HEK293 (cell line): ENCODE results near the gene DNMBP.
A peak's percentile ranks its signal among the peaks of the same experiment; 100 is the strongest.

ENCODE experiments used
- CTCF ChIA-PET: fragments of 350-600 bp; formaldehyde crosslinking; extraction: SDS; loops from one replicate; lab custom pipeline; 2021; ENCODE audit warnings: antibody characterized with exemption; lab: Yijun Ruan, JAX
- POLR2A ChIA-PET: fragments of 300-600 bp; formaldehyde crosslinking; extraction: SDS; loops from one replicate; lab custom pipeline; 2020; ENCODE audit warnings: antibody characterized with exemption, inconsistent platforms; lab: Yijun Ruan, JAX
- H3K27ac ChIP-seq: fragments of 200-500 bp; sonication (Bioruptor generic); 2 replicates; pipeline ENCODE4 v1.5.1; 2014; ENCODE audit warnings: low read depth, low read length, control low read depth, inconsistent platforms; ENCODE audit errors: extremely low read depth
- H3K36me3 ChIP-seq, 2 experiments: fragments of 200-500 bp in 1 of 2; sonication (Bioruptor generic) in 1 of 2; 1 replicate in 1 of 2; 2 replicates in 1 of 2; pipeline ENCODE4 v1.5.1; 2014 to 2017; ENCODE audit warnings: inconsistent platforms in 2 of 2, low read length in 2 of 2; ENCODE audit not compliant: control insufficient read depth in 2 of 2, insufficient read depth in 1 of 2
- H3K4me1 ChIP-seq: fragments of 200-500 bp; sonication (Bioruptor generic); 2 replicates; pipeline ENCODE4 v1.5.1; 2014; ENCODE audit warnings: mild to moderate bottlenecking, low read length, inconsistent platforms; ENCODE audit not compliant: control insufficient read depth, insufficient read depth
- H3K4me3 ChIP-seq: 2 replicates; pipeline ENCODE4 v1.5.1; 2011; ENCODE audit warnings: low read depth, mild to moderate bottlenecking, control low read depth, low read length, moderate library complexity
- H3K9me3 ChIP-seq: fragments of 200-500 bp; sonication (Bioruptor generic); 2 replicates; pipeline ENCODE4 v1.5.1; 2014; ENCODE audit warnings: low read depth, low read length, inconsistent platforms; ENCODE audit not compliant: control insufficient read depth, insufficient read depth
- FEZF1 ChIP-seq: fragments of 450-650 bp; formaldehyde crosslinking; IDR thresholded peaks from 2 replicates; pipeline ENCODE4 v1.5.1; 2016; ENCODE audit warnings: missing biosample characterization, missing genetic modification characterization
- HOXA7 ChIP-seq: sonication (generic); formaldehyde crosslinking; IDR thresholded peaks from 2 replicates; pipeline ENCODE4 v1.8.1; 2022; ENCODE audit warnings: missing genetic modification reagents, borderline replicate concordance
- HOXC10 ChIP-seq: sonication (generic); formaldehyde crosslinking; IDR thresholded peaks from 2 replicates; pipeline ENCODE4 v1.8.1; 2023; ENCODE audit warnings: mild to moderate bottlenecking, missing genetic modification reagents
- SALL2 ChIP-seq: fragments of 450-650 bp; formaldehyde crosslinking; IDR thresholded peaks from 2 replicates; pipeline ENCODE4 v1.5.0; 2017; ENCODE audit warnings: missing biosample characterization, mild to moderate bottlenecking, missing genetic modification characterization, borderline replicate concordance
- TRIM28 ChIP-seq: IDR thresholded peaks from 2 replicates; pipeline ENCODE4 v1.6.1; 2011; ENCODE audit warnings: low read length, control low read depth, borderline replicate concordance
- WT1 ChIP-seq: fragments of 450-650 bp; formaldehyde crosslinking; IDR thresholded peaks from 2 replicates; pipeline ENCODE4 v1.5.1; 2016; ENCODE audit warnings: missing biosample characterization, missing genetic modification characterization
- YY2 ChIP-seq: fragments of 450-650 bp; formaldehyde crosslinking; IDR thresholded peaks from 2 replicates; pipeline ENCODE4 v1.5.1; 2016; ENCODE audit warnings: missing biosample characterization, missing genetic modification characterization
- ZNF121 ChIP-seq: fragments of 450-650 bp; formaldehyde crosslinking; IDR thresholded peaks from 2 replicates; pipeline ENCODE4 v1.5.1; 2016; ENCODE audit warnings: missing biosample characterization, missing genetic modification characterization
- ZNF146 ChIP-seq: fragments of 450-650 bp; formaldehyde crosslinking; IDR thresholded peaks from 2 replicates; pipeline ENCODE4 v1.5.1; 2016; ENCODE audit warnings: missing biosample characterization, missing genetic modification characterization
- ZNF175 ChIP-seq: fragments of 450-650 bp; formaldehyde crosslinking; IDR thresholded peaks from 2 replicates; pipeline ENCODE4 v1.5.1; 2016; ENCODE audit warnings: missing biosample characterization, missing genetic modification characterization
- ZNF274 ChIP-seq, 2 experiments: fragments of 200-500 bp in 1 of 2; fragments of 450-650 bp in 1 of 2; sonication (Bioruptor generic) in 1 of 2; formaldehyde crosslinking in 1 of 2; IDR thresholded peaks; 2 replicates each; pipeline versions ENCODE4 v1.5.1 to v1.6.1; 2014 to 2016; ENCODE audit warnings: borderline replicate concordance in 1 of 2, inconsistent platforms in 1 of 2, low read length in 1 of 2, missing biosample characterization in 1 of 2, missing genetic modification characterization in 1 of 2
- ZNF324 ChIP-seq: fragments of 450-650 bp; formaldehyde crosslinking; IDR thresholded peaks from 2 replicates; pipeline ENCODE4 v1.5.1; 2016; ENCODE audit warnings: missing biosample characterization, missing genetic modification characterization
- ZNF335 ChIP-seq: fragments of 450-650 bp; formaldehyde crosslinking; conservative IDR thresholded peaks from 2 replicates; pipeline ENCODE4 v1.5.1; 2016; ENCODE audit warnings: missing biosample characterization, missing genetic modification characterization
- ZNF350 ChIP-seq: fragments of 450-650 bp; formaldehyde crosslinking; IDR thresholded peaks from 2 replicates; pipeline ENCODE4 v1.5.0; 2017; ENCODE audit warnings: missing biosample characterization, mild to moderate bottlenecking, missing genetic modification characterization
- ZNF423 ChIP-seq: fragments of 450-650 bp; formaldehyde crosslinking; IDR thresholded peaks from 2 replicates; pipeline ENCODE4 v1.5.1; 2016; ENCODE audit warnings: missing biosample characterization, missing genetic modification characterization
- ZNF433 ChIP-seq: fragments of 450-650 bp; formaldehyde crosslinking; IDR thresholded peaks from 2 replicates; pipeline ENCODE4 v1.5.1; 2016; ENCODE audit warnings: missing biosample characterization, missing genetic modification characterization, low read depth
- ZNF473 ChIP-seq: fragments of 450-650 bp; formaldehyde crosslinking; IDR thresholded peaks from 2 replicates; pipeline ENCODE4 v1.5.1; 2017; ENCODE audit warnings: missing biosample characterization, missing genetic modification characterization
- ZNF530 ChIP-seq: fragments of 450-650 bp; formaldehyde crosslinking; IDR thresholded peaks from 2 replicates; pipeline ENCODE4 v1.5.1; 2016; ENCODE audit warnings: low read depth, missing biosample characterization, missing genetic modification characterization
- ZNF621 ChIP-seq: fragments of 450-650 bp; formaldehyde crosslinking; IDR thresholded peaks from 2 replicates; pipeline ENCODE4 v1.5.1; 2017; ENCODE audit warnings: missing biosample characterization, missing genetic modification characterization
- ZNF629 ChIP-seq: fragments of 450-650 bp; formaldehyde crosslinking; IDR thresholded peaks from 2 replicates; pipeline ENCODE4 v1.5.1; 2017; ENCODE audit warnings: missing biosample characterization, missing genetic modification characterization
- ZNF664 ChIP-seq: fragments of 450-650 bp; formaldehyde crosslinking; IDR thresholded peaks from 2 replicates; pipeline ENCODE4 v1.5.1; 2016; ENCODE audit warnings: missing biosample characterization, missing genetic modification characterization
- TF ChIP-seq, protein P1 (sequence below): fragments of 450-650 bp; IDR thresholded peaks from 2 replicates; pipeline ENCODE4 v1.5.1; 2018; ENCODE audit warnings: missing biosample characterization, missing genetic modification characterization
- TF ChIP-seq, protein P2 (sequence below): fragments of 450-650 bp; formaldehyde crosslinking; IDR thresholded peaks from 2 replicates; pipeline ENCODE4 v1.5.1; 2017; ENCODE audit warnings: missing biosample characterization, missing genetic modification characterization
- TF ChIP-seq, protein P3 (sequence below): fragments of 450-650 bp; formaldehyde crosslinking; IDR thresholded peaks from 2 replicates; pipeline ENCODE4 v1.5.1; 2016; ENCODE audit warnings: missing biosample characterization, missing genetic modification characterization

The DNMBP gene

DNA sequence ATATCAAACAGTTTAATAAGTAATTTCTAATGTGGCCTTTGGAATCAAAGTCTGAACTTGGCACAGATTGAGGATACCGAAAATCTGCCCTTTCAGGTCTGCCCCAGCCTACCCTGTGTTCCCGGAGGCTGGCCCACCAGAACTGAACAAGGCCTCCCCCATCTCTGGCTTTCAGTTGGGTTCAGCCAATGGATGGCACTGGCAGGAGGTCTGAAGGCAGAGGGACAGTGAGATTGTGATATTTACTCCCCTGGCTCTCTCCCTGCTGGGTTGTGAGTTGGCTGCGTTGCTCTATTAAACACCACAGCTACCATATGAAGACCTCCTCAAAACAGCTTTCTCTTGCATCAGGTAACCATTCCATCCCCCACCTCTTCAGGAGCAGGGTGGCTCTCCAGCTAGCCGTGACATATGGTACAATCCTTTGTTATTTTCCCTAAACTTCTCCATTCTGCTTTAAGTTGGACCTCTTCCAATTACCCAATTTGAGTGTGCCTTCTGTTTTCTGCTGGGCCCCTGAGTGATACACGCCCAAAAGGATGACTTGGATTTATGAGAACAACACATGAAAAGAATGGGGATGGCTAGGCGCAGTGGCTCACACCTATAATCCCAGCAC, 28.1 kb downstream of the DNMBP start (continued):
- TF ChIP-seq WT1 (tag by site-specific recombination) = peak; percentile 36; the same call in 1 of the 2 replicates

DNA sequence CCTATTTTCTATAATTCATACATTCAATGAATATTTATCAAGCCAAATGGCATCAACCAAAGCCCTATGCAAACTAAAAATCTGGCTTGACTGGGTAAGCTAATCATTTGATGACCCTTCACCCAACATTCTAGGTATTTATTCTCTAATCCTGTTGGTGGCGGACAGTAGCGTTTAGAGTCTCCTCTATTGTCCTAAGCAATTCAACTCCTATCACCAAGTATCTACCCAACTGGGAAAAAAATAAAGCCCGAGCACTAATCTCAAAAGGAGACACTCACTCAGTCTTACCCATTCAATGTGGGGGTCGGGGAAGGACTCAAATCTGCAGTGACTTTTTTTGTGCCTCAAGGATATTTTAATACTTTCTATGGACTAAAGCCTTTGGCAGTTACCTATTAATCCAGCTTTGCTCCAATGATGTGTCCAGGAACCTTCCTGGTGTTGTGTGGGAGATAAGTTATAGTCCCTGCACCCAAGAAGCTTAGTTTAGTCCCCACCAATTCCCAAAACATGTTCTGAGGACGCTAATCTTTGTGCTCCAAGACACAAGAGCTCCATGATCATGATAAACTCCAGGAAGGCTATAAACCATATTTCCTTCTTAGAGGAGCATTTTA, 30.6 kb downstream of the DNMBP start:
- TF ChIP-seq ZNF621 = no peak
- no peak for TF ChIP-seq ZNF530 (tag by site-specific recombination)
- TF ChIP-seq ZNF175 (tag by site-specific recombination) = no peak
- TF ChIP-seq, protein P1, sequence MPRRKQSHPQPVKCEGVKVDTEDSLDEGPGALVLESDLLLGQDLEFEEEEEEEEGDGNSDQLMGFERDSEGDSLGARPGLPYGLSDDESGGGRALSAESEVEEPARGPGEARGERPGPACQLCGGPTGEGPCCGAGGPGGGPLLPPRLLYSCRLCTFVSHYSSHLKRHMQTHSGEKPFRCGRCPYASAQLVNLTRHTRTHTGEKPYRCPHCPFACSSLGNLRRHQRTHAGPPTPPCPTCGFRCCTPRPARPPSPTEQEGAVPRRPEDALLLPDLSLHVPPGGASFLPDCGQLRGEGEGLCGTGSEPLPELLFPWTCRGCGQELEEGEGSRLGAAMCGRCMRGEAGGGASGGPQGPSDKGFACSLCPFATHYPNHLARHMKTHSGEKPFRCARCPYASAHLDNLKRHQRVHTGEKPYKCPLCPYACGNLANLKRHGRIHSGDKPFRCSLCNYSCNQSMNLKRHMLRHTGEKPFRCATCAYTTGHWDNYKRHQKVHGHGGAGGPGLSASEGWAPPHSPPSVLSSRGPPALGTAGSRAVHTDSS (tag by site-specific recombination) = no peak
- no peak for TF ChIP-seq TRIM28
- TF ChIP-seq ZNF664 = no peak
- no peak for TF ChIP-seq SALL2 (tag by site-specific recombination)
- no peak for TF ChIP-seq FEZF1 (tag by site-specific recombination)
- no peak for TF ChIP-seq WT1 (tag by site-specific recombination)
- TF ChIP-seq ZNF433 (tag by site-specific recombination) = no peak
- TF ChIP-seq HOXA7 (CRISPR knock-in tag) = no peak
- TF ChIP-seq ZNF350 (tag by site-specific recombination) = no peak
- TF ChIP-seq, protein P2, sequence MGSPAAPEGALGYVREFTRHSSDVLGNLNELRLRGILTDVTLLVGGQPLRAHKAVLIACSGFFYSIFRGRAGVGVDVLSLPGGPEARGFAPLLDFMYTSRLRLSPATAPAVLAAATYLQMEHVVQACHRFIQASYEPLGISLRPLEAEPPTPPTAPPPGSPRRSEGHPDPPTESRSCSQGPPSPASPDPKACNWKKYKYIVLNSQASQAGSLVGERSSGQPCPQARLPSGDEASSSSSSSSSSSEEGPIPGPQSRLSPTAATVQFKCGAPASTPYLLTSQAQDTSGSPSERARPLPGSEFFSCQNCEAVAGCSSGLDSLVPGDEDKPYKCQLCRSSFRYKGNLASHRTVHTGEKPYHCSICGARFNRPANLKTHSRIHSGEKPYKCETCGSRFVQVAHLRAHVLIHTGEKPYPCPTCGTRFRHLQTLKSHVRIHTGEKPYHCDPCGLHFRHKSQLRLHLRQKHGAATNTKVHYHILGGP (tag by site-specific recombination) = no peak
- no peak for TF ChIP-seq ZNF121 (tag by site-specific recombination)
- ChIA-PET CTCF (interaction anchor here (0.8 to 1.6 kb wide), 2 partner anchors 30 to 125 kb away, joined by 3 to 5 read pairs; partner anchors contain the start of gene DNMBP), POLR2A (no interaction called here)
- no peak overlapping the region for H3K27ac ChIP-seq
- H3K9me3 ChIP-seq = no peaks in the 10 kb centered on the region
- peaks cover 16% of the 10 kb centered on the region for H3K4me1 ChIP-seq
- no peak overlapping the region for H3K4me3 ChIP-seq
- no peaks in the 10 kb centered on the region for H3K36me3 ChIP-seq

DNA sequence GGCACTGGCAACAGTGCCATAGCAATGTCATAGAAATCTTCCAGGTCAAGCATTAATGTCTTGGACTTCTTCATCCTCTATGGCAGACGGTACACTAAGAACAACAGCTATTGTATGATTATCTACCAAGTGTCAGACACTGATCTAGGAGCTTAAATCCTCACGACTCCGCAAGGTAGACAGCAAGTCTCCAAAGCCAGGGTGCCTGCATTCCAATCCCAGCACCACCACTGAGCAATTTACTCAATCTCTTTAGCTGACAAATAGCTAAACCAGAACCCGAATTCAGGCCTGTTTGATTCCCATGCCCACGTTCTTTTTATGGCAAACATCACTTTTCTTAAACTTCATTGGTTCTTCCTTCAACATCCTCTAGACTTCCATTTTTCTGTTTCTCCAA, 31.8 kb downstream of the DNMBP start:
- Histone ChIP-seq H3K36me3 (no peaks in the 10 kb centered on the region), H3K9me3 (no peaks in the 10 kb centered on the region), H3K4me3 (no peak overlapping the region), H3K27ac (no peak overlapping the region), H3K4me1 (peaks cover 12% of the 10 kb centered on the region)
- TF ChIP-seq ZNF423 (tag by site-specific recombination) = no peak
- TF ChIP-seq, protein P3, sequence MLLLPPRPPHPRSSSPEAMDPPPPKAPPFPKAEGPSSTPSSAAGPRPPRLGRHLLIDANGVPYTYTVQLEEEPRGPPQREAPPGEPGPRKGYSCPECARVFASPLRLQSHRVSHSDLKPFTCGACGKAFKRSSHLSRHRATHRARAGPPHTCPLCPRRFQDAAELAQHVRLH (tag by site-specific recombination) = no peak
- no peak for TF ChIP-seq ZNF335 (tag by site-specific recombination)
- TF ChIP-seq ZNF274 (IDR thresholded peaks at IDR 0.05; ENCODE audit: low read length) = no peak
- no peak for TF ChIP-seq ZNF274 (tag by site-specific recombination; IDR thresholded peaks at IDR 0.05; ENCODE audit: borderline replicate concordance)
- no peak for TF ChIP-seq ZNF473 (tag by site-specific recombination)
- no peak for TF ChIP-seq YY2 (tag by site-specific recombination)
- TF ChIP-seq ZNF146 (tag by site-specific recombination) = no peak
- no peak for TF ChIP-seq ZNF629 (tag by site-specific recombination)
- TF ChIP-seq HOXC10 (CRISPR knock-in tag) = no peak
- no peak for TF ChIP-seq ZNF324
- ChIA-PET CTCF (interaction anchor here (0.6 to 1.4 kb wide), 3 partner anchors 31 to 1385 kb away, joined by 3 to 5 read pairs (median 3); partner anchors contain the start of gene DNMBP), POLR2A (no interaction called here)
